Endothelial cell of umbilical vein (primary cell): ENCODE data around the gene IFRD2. TPM values are rescaled to one million over a fixed set of nuclear protein-coding genes. Genes with fewer than 3 reads are reported as not detected.

Experiments
- BruUV-seq: library from RNA; stranded (reverse); fragments of 400-500 nt; replicated peaks from 2 replicates; lab custom pipeline; 2021; lab: Mats Ljungman, UMichigan
- CTCF ChIA-PET: fragments of 300-600, 350-600 bp; sonication (Branson Sonifier 250); formaldehyde crosslinking; loops from one replicate; lab custom pipeline; 2021; ENCODE audit warnings: antibody characterized with exemption, inconsistent platforms; lab: Charles Lee
- POLR2A ChIA-PET: fragments of 300-600, 350-600 bp; sonication (Branson Sonifier 250); formaldehyde crosslinking; loops from one replicate; lab custom pipeline; 2021; ENCODE audit warnings: antibody characterized with exemption, inconsistent platforms; lab: Charles Lee
- DNase-seq: peaks from one replicate; pipeline ENCODE4 v3.0.0-alpha.2; 2011; ENCODE audit warnings: low read depth, low spot score
- FAIRE-seq: peaks from 2 replicates; lab custom pipeline; 2011; peaks lifted over from hg19 to GRCh38; lab: Jason Lieb, UNC
- H2AFZ ChIP-seq: 2 replicates; pipeline ENCODE4 v1.6.0; 2012; ENCODE audit warnings: low read depth, low read length, control low read depth, inconsistent platforms
- H3K27ac ChIP-seq: 2 replicates; pipeline ENCODE4 v1.5.1; 2011; ENCODE audit warnings: low read depth, mild to moderate bottlenecking, control low read depth, low read length, moderate library complexity; ENCODE audit not compliant: insufficient read depth
- H3K27me3 ChIP-seq, 2 experiments: 2 replicates each; pipeline versions ENCODE4 v1.6.0 to v1.6.1; 2011; ENCODE audit warnings: low read length in 2 of 2, mixed read lengths in 1 of 2; ENCODE audit not compliant: control insufficient read depth in 2 of 2, insufficient read depth in 2 of 2
- H3K36me3 ChIP-seq, 2 experiments: 2 replicates in 1 of 2; 3 replicates in 1 of 2; pipeline ENCODE4 v1.5.1; 2011; ENCODE audit warnings: low read length in 2 of 2, mild to moderate bottlenecking in 1 of 2, moderate library complexity in 1 of 2; ENCODE audit not compliant: control insufficient read depth in 2 of 2, insufficient read depth in 2 of 2; ENCODE audit errors: extremely low read depth in 1 of 2
- H3K4me1 ChIP-seq: 3 replicates; pipeline ENCODE4 v1.5.1; 2011; ENCODE audit warnings: mild to moderate bottlenecking, low read length; ENCODE audit not compliant: control insufficient read depth, insufficient read depth; ENCODE audit errors: extremely low read depth
- H3K4me2 ChIP-seq: 2 replicates; pipeline ENCODE4 v1.6.1; 2011; ENCODE audit warnings: low read length, control low read depth, mixed read lengths; ENCODE audit not compliant: insufficient read depth
- H3K4me3 ChIP-seq, 3 experiments: fragments of 200-600 bp in 1 of 3; sonication (generic), shearing (Covaris generic) in 1 of 3; replicated peaks in 1 of 3; 2 replicates each; pipeline ENCODE4 v1.5.1; 2011 to 2016; ENCODE audit warnings: control low read depth in 3 of 3, low read length in 3 of 3, mild to moderate bottlenecking in 2 of 3, inconsistent platforms in 1 of 3, low read depth in 1 of 3, moderate library complexity in 1 of 3; ENCODE audit not compliant: insufficient read depth in 1 of 3
- H3K79me2 ChIP-seq: 2 replicates; pipeline ENCODE4 v1.6.0; 2012; ENCODE audit warnings: low read length, inconsistent platforms; ENCODE audit not compliant: control insufficient read depth, insufficient read depth
- H3K9ac ChIP-seq: replicated peaks from 2 replicates; pipeline ENCODE3; 2011; ENCODE audit warnings: low read length, control low read depth; ENCODE audit not compliant: insufficient read depth; ENCODE audit errors: extremely low read depth
- H3K9me1 ChIP-seq: replicated peaks from 3 replicates; pipeline ENCODE4 v1.6.0; 2011; ENCODE audit warnings: mild to moderate bottlenecking, low read length; ENCODE audit not compliant: control insufficient read depth, insufficient read depth; ENCODE audit errors: extremely low read depth
- H3K9me3 ChIP-seq: replicated peaks from 2 replicates; pipeline ENCODE4 v1.5.1; 2012; ENCODE audit warnings: low read length, inconsistent platforms; ENCODE audit not compliant: control insufficient read depth, insufficient read depth
- H4K20me1 ChIP-seq: replicated peaks from 2 replicates; pipeline ENCODE3; 2011; ENCODE audit warnings: mild to moderate bottlenecking, low read length; ENCODE audit not compliant: control insufficient read depth, insufficient read depth; ENCODE audit errors: extremely low read depth
- CTCF ChIP-seq, 2 donors: IDR thresholded peaks; 1 replicate in 1 of 2; 2 replicates in 1 of 2; pipeline ENCODE4 v1.5.1; 2011; ENCODE audit warnings: low read length in 2 of 2, mild to moderate bottlenecking in 2 of 2, moderate library complexity in 2 of 2, control low read depth in 1 of 2, inconsistent platforms in 1 of 2, low read depth in 1 of 2; ENCODE audit not compliant: insufficient read depth in 1 of 2; ENCODE audit errors: extremely low read depth in 1 of 2
- EZH2 ChIP-seq: IDR thresholded peaks from 2 replicates; pipeline ENCODE4 v1.6.1; 2012; ENCODE audit warnings: borderline replicate concordance, low read depth, mild to moderate bottlenecking, moderate library complexity, low read length, inconsistent platforms; ENCODE audit not compliant: severe bottlenecking
- FOS ChIP-seq: IDR thresholded peaks from 2 replicates; pipeline ENCODE4 v1.6.1; 2011; ENCODE audit warnings: mild to moderate bottlenecking, low read length, moderate library complexity, borderline replicate concordance; ENCODE audit not compliant: insufficient read depth
- GATA2 ChIP-seq: IDR thresholded peaks from 2 replicates; pipeline ENCODE4 v1.7.0; 2011; ENCODE audit warnings: low read depth, mild to moderate bottlenecking, moderate library complexity, mixed read lengths, low read length; ENCODE audit not compliant: insufficient read length, insufficient read depth
- JUN ChIP-seq: IDR thresholded peaks from 2 replicates; pipeline ENCODE4 v1.6.1; 2011; ENCODE audit warnings: borderline replicate concordance, low read depth; ENCODE audit not compliant: insufficient read length, insufficient read depth
- MAX ChIP-seq: IDR thresholded peaks from 2 replicates; pipeline ENCODE4 v1.6.1; 2011; ENCODE audit not compliant: insufficient read depth, insufficient read length
- MYC ChIP-seq: IDR thresholded peaks from one replicate; pipeline ENCODE4 v1.6.1; 2011; ENCODE audit warnings: mild to moderate bottlenecking, low read depth, low read length
- POLR2A ChIP-seq: IDR thresholded peaks from 2 replicates; pipeline ENCODE4 v1.6.1; 2012; ENCODE audit warnings: low read depth, mild to moderate bottlenecking, control low read depth, low read length
- POLR2AphosphoS5 ChIP-seq: IDR thresholded peaks from 2 replicates; pipeline ENCODE4 v1.6.1; 2012; ENCODE audit warnings: low read depth, mild to moderate bottlenecking, control low read depth, low read length, moderate library complexity; ENCODE audit not compliant: insufficient read depth
- dilution Hi-C: fragments of 300-500 bp; cut with MboI; formaldehyde crosslinking; loops from one replicate; pipeline ENCODE4 v1.15.0; 2019; ENCODE audit warnings: low sequenced_read_pairs; ENCODE audit not compliant: extremely low pct_ligation_motif_present
- intact Hi-C: fragments of 100-400 bp; cut with micrococcal nuclease; formaldehyde crosslinking; loops from one replicate; pipeline ENCODE4 v1.10.0; 2022
- polyA plus RNA-seq, 4 experiments: library from polyadenylated mRNA; depleted of rRNA in 3 of 4; stranded (reverse) in 3 of 4; unstranded in 1 of 4; fragments of >200 nt; gene quantifications; 2 replicates each; pipeline versions ENCODE4 v1.2.1 to v1.2.3, GENCODE V29; 2011 to 2012; ENCODE audit warnings: missing spikeins in 1 of 4
- total RNA-seq: library from RNA; stranded (reverse); gene quantifications from 2 replicates; pipeline ENCODE4 v1.2.3, GENCODE V29; 2021

IFRD2 gene
- total and polyA plus RNA-seq, 2 donors (not counting 3 experiments of a cell fraction or from before 2014, with no cell fraction given), result 99.4 to 111 TPM

GRCh38 chr3:50299638-50299928, 7.4 kb upstream of the IFRD2 start:
- H3K27me3 ChIP-seq, result no peaks in the 10 kb centered on the region
- peak overlapping the region; percentile 12 for H2AFZ ChIP-seq
- no peak for TF ChIP-seq POLR2A
- TF ChIP-seq MYC, result no peak
- TF ChIP-seq POLR2AphosphoS5, result no peak
- TF ChIP-seq GATA2, result peak; percentile 7
- TF ChIP-seq JUN, result no peak
- H4K20me1 ChIP-seq, result no peaks in the 10 kb centered on the region
- DNase-seq, result no peak
- H3K9me1 ChIP-seq, result no peaks in the 10 kb centered on the region
- no peaks in the 10 kb centered on the region for H3K9me3 ChIP-seq
- no peaks in the 10 kb centered on the region for H3K79me2 ChIP-seq
- peak overlapping the region; percentile 57 for H3K9ac ChIP-seq
- no peak for FAIRE-seq
- dilution Hi-C loops (no loop called here), intact Hi-C loops (loop anchor here (1.0 to 2.0 kb wide), 4 partner anchors 24 to 59 kb away; partner anchors contain the start of gene TMEM115)
- peaks cover 25% of the 10 kb centered on the region for H3K4me1 ChIP-seq
- BruUV-seq, result no TSS peak
- POLR2A ChIA-PET, result interaction anchor here (1.0 to 1.5 kb wide), 4 partner anchors 18 to 64 kb away, joined by 3 to 5 read pairs (median 3); no protein-coding TSS in a partner anchor
- H3K36me3 ChIP-seq, result no peaks in the 10 kb centered on the region
- peak overlapping the region; percentile 42 for H3K4me2 ChIP-seq
- H3K27ac ChIP-seq, result peak overlapping the region; percentile 50
- CTCF ChIA-PET, result interaction anchor here (0.9 to 2.6 kb wide), 6 partner anchors 18 to 74 kb away, joined by 3 to 36 read pairs (median 4); partner anchors contain the start of genes HYAL2 and TUSC2
- H3K4me3 ChIP-seq, result peak overlapping the region in 2 of 3 experiments; percentile 25 to 28

GRCh38 chr3:50298836-50299637, 6.8 kb upstream of the IFRD2 start, which contains the start of the genes HYAL3 and NAA80:
Gene HYAL3 (minus strand): TSS chr3:50299405. CDS start chr3:50295602, 3,803 bp downstream.
Gene NAA80 (minus strand): TSS chr3:50299405. CDS start chr3:50297463, 1,942 bp downstream.
- peak within 1 kb of the TSS; percentile 79 for H3K4me2 ChIP-seq
- H3K9me3 ChIP-seq, result no peaks in the 10 kb centered on the region
- intact Hi-C loops, result loop anchor here (1.0 to 2.0 kb wide), 4 partner anchors 24 to 60 kb away; partner anchors contain the start of gene TMEM115
- H3K27ac ChIP-seq, result peak within 1 kb of the TSS; percentile 70
- peak within 1 kb of the TSS; percentile 51 to 69 (median 64) for H3K4me3 ChIP-seq
- no TSS peak for BruUV-seq
- TF ChIP-seq POLR2AphosphoS5, result peak; percentile 92
- TF ChIP-seq JUN, result no peak
- TF ChIP-seq MYC, result no peak
- TF ChIP-seq EZH2, result no peak
- peak in 1 of 2 donors; percentile 39 for TF ChIP-seq CTCF (IDR thresholded peaks at IDR 0.05; ENCODE audit: extremely low read depth in 1 of 2, insufficient read depth in 1 of 2, low read depth in 1 of 2, low read length in 2 of 2)
- TF ChIP-seq FOS, result no peak
- TF ChIP-seq MAX, result peak; percentile 70
- peak; percentile 97 for TF ChIP-seq POLR2A
- no peaks in the 10 kb centered on the region for H3K79me2 ChIP-seq
- H4K20me1 ChIP-seq, result no peaks in the 10 kb centered on the region
- DNase-seq (peak; percentile 100), FAIRE-seq (peak; percentile 100)
- H3K9ac ChIP-seq, result peak within 1 kb of the TSS; percentile 75
- H3K36me3 ChIP-seq, result no peaks in the 10 kb centered on the region
- H3K9me1 ChIP-seq, result no peaks in the 10 kb centered on the region
- H2AFZ ChIP-seq, result peak within 1 kb of the TSS; percentile 79
- H3K4me1 ChIP-seq, result peaks cover 25% of the 10 kb centered on the region
- ChIA-PET POLR2A (interaction anchor here (1.0 to 1.5 kb wide), 5 partner anchors 16 to 64 kb away, joined by 3 to 5 read pairs (median 3); no protein-coding TSS in a partner anchor), CTCF (interaction anchor here (0.9 to 2.6 kb wide), 6 partner anchors 19 to 73 kb away, joined by 3 to 36 read pairs (median 4); partner anchors contain the start of genes HYAL2 and TUSC2)
- no peaks in the 10 kb centered on the region for H3K27me3 ChIP-seq
- dilution Hi-C loops, result no loop called here
